Ishikawa (cell line): ENCODE measurements around the gene CIAO3.
A peak's percentile ranks its signal among the peaks of the same experiment; 100 is the strongest.

Experiments used
- CEBPB ChIP-seq: IDR thresholded peaks from 2 replicates; pipeline ENCODE4 v1.6.1; 2012
- CREB1 ChIP-seq: IDR thresholded peaks from 2 replicates; pipeline ENCODE4 v1.6.1; 2012; ENCODE audit warnings: low read depth
- EGR1 ChIP-seq: IDR thresholded peaks from 2 replicates; pipeline ENCODE4 v1.6.1; 2012
- EP300 ChIP-seq: IDR thresholded peaks from 2 replicates; pipeline ENCODE4 v1.6.1; 2012; ENCODE audit warnings: borderline replicate concordance
- FOXM1 ChIP-seq: IDR thresholded peaks from 2 replicates; pipeline ENCODE4 v1.6.1; 2012; ENCODE audit warnings: low read depth, borderline replicate concordance
- MAX ChIP-seq: IDR thresholded peaks from 2 replicates; pipeline ENCODE4 v1.6.1; 2012
- NFIC ChIP-seq: IDR thresholded peaks from 2 replicates; pipeline ENCODE4 v1.6.1; 2012
- RAD21 ChIP-seq: IDR thresholded peaks from 2 replicates; pipeline ENCODE4 v1.6.1; 2012; ENCODE audit warnings: low read depth
- REST ChIP-seq: IDR thresholded peaks from 2 replicates; pipeline ENCODE4 v1.6.1; 2012; ENCODE audit warnings: low read depth, mild to moderate bottlenecking
- TAF1 ChIP-seq: IDR thresholded peaks from 2 replicates; pipeline ENCODE4 v1.6.1; 2012; ENCODE audit warnings: low read depth, mild to moderate bottlenecking
- TCF12 ChIP-seq: IDR thresholded peaks from 2 replicates; pipeline ENCODE4 v1.6.1; 2012; ENCODE audit warnings: low read depth
- TEAD4 ChIP-seq: IDR thresholded peaks from 2 replicates; pipeline ENCODE4 v1.6.1; 2012
- USF1 ChIP-seq: IDR thresholded peaks from 2 replicates; pipeline ENCODE4 v1.6.1; 2012
- YY1 ChIP-seq: IDR thresholded peaks from 2 replicates; pipeline ENCODE4 v1.6.1; 2012; ENCODE audit warnings: low read depth
- ZBTB7A ChIP-seq: IDR thresholded peaks from 2 replicates; pipeline ENCODE4 v1.6.1; 2012; ENCODE audit warnings: low read depth

The CIAO3 gene

GRCh38 chr16:730666-731509 lies 9.9 kb downstream of the CIAO3 start:
- no peak for TF ChIP-seq CEBPB
- no peak for TF ChIP-seq EGR1
- no peak for TF ChIP-seq CREB1
- TF ChIP-seq USF1 = no peak
- TF ChIP-seq FOXM1 = no peak
- TF ChIP-seq TEAD4 = no peak
- no peak for TF ChIP-seq YY1
- no peak for TF ChIP-seq RAD21
- no peak for TF ChIP-seq EP300

GRCh38 chr16:729768-730665 lies 10.8 kb downstream of the CIAO3 start:
- TF ChIP-seq FOXM1 (no peak), ZBTB7A (no peak), MAX (no peak), EP300 (no peak), YY1 (no peak)

GRCh38 chr16:728890-729744 lies 11.7 kb downstream of the CIAO3 start:
- TF ChIP-seq EGR1 = no peak

- TF ChIP-seq MAX (peak; percentile 96), TEAD4 (peak; percentile 12; the same call in 1 of the 2 replicates), EP300 (no peak), CREB1 (no peak), CEBPB (no peak), RAD21 (no peak), YY1 (no peak), TAF1 (no peak), ZBTB7A (no peak), NFIC (peak; percentile 20; the same call in 1 of the 2 replicates), REST (no peak), EGR1 (no peak), TCF12 (peak; percentile 59; the same call in 1 of the 2 replicates), FOXM1 (no peak), USF1 (peak; percentile 59)
These were observed 12.5 kb downstream of the CIAO3 start for GRCh38 chr16:728131-728889.

GRCh38 chr16:727291-727977 lies 13.4 kb downstream of the CIAO3 start:
- peak; percentile 38; the same call in 1 of the 2 replicates for TF ChIP-seq MAX
- peak; percentile 31; the same call in 1 of the 2 replicates for TF ChIP-seq USF1
- no peak for TF ChIP-seq NFIC
- 0 out of 2 replicates have a peak, but pooled peaks have one; percentile 22 for TF ChIP-seq ZBTB7A
